NCI-H1417 (cell line): Measurements from ENCODE around the gene NPTX1.

Experiments used
- DNase-seq, 3 experiments: peaks; one replicate each; lab custom pipeline; 2025; lab: John Stamatoyannopoulos, UW

Gene NPTX1

GRCh38 chr17:80426671-80427326 lies 49.6 kb downstream of the NPTX1 start:
- DNase-seq: peak; percentile 61 to 77 (median 76)

DNA sequence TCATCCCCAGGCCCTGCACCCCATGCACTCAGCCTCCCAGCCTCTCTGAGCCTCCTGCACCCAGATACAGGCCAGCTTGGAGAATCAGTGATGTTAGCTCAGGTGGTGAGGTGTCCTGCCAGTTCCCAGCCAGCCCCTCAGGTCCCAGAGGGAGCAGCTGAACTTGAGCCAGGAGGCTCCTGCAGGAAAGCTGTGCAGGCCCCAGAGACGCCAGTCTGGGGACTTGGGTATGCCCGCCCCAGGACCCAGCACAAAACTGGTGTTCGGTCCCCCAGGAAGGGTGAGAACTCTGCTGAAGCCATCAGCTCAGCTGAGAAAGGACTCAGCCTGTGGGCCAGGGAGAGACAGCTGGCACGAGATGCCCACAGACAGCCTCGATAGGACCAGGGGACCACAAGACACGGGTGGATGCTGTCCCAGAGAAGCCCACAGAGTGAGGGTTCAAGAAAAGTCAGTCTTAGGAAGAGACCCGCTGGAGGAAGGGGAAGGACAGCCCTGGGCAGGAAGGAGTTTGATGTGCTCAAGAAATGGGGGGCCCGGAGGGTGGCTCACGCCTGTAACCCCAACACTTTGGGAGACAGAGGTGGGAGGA lies 50.5 kb downstream of the NPTX1 start:
- DNase-seq: no peak

DNA sequence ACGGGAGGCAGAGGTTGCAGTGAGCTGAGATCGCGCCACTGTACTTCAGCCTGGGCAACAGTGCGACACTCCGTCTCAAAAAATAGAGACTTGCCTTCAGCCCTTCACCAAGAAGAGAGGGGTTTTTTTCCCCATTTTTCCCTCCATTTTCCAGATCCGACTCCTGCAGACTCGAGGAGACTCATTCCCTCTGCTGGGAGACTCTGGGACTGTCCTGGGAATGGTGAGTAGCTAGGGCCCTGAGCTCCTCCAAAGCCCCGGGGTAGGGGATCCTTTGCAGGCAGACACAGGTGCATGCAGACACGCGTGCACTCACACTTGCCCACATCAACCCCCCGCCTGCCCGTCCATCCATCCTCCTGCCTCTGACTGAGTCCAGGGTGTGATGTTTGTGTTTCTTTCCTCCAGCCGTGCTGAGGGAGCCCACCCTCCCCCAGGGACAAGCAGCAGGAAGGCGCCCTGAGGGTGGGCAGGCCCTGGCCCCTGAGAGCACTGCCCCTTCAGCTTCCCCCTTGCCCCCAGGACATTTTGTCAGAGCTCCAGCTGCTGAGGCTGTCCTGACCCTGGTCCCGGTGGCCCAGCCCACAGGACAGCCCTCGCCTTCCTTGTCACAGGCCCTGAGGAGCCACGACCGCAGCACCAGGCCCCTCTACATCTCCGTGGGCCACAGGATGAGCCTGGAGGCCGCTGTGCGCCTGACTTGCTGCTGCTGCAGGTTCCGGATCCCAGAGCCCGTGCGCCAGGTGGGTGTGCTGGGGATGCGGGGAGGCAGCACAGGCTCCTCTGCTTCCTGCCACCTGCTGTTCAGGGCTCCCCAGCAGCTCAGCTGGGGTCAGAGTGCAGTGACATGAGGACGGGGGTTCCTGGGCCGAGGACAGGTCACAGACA lies 51.3 kb downstream of the NPTX1 start:
- DNase-seq: no peak

- DNase-seq: no peak
Observed at GRCh38 chr17:80424261-80424660, 52.1 kb downstream of the NPTX1 start.

DNA sequence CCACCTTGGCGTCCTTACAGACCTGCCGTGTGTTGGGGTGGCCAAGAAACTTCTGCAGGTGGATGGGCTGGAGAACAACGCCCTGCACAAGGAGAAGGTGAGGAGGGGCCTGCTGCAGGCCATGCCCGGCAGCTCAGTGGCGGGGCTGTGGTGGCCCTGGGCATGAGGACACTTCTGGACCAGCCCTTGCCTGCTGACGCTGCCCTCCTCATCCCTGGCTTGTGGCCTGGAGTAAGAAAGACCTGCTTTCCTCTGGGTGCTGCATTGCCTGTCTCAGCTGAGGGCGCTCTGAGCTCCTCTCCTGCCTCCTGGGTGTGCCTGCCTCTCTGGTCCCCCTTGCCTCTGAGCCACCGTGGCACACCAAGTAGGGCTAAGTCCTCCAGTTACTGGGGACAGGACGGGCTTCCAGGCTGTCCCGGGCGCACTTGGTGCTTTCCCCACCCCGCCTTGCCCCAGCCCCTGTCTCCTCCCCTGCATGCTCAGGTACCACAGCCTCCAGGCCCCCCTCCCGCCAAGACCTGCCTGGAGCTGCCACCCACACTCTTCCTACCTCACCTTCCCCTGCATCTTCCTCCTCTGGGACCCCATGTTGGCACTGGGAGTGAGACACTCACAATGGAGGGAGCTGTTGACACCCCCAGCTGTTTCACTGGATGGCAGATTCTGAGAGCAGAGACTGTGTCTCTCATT lies 52.7 kb downstream of the NPTX1 start:
- no peak for DNase-seq

DNA sequence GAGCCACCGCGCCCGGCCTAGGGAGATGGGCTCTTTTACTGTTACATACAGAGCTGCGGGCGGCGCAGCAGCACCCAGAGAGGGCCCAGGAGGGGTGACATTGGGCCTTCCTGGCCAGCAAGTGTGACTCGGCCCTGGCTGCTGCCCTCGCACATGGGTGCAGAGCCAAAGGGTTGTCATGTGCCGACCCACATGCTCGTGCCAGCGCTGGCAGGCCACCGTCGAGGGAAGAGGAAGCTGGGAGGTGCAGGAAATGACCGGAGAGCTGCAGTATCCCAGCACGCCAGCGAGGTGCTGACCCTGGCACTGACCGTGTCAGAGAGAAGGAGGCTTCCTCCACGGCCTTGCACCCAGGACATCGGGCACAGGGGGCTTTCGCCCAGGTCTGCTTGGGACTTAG lies 53.4 kb downstream of the NPTX1 start:
- no peak for DNase-seq

DNA sequence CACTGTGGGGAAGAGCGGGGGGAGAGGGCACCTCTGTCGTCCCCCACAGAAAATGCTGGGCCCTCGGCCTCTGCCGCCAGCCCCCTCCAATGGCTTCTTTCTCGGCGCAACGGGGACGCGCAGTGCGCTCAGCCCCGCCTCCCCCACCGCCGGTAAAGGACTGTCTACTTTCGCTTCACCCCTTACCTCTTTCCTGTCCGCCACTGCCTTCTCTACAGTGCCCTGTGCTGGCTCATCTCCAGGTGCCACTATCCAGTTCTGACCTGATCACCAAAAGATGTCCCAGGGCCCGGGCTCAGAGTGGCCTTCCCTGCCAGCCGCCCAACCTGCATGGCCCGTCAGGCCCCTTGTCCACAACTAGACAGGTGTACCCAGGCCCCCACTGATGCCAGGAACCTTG lies 54.1 kb downstream of the NPTX1 start:
- DNase-seq: no peak

- DNase-seq: peak in 1 of 3 experiments; percentile 35
Observed at GRCh38 chr17:80421381-80422090, 54.9 kb downstream of the NPTX1 start.

DNA sequence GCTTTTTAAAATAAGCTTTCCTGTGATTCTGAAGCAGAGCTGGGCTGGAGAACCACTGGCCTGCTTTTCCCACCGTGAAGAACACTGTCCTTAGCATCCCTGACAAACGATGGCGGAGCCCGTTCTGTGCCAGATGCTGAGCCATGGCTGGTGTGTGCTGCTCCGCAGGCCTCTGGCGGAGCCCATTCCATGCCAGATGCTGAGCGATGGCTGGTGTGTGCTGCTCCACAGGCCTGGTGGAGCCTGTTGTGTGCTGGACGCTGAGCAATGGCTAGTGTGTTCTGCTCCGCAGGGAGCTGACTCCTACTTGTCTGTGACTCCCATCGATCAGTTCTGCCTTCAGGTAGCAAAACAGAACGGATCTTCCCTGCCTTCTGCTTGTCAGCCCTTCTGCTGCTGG lies 57.2 kb downstream of the NPTX1 start:
- no peak for DNase-seq

GRCh38 chr17:80418589-80418988 lies 57.8 kb downstream of the NPTX1 start:
- DNase-seq: no peak
